Left ventricle myocardium superior (tissue), 1 donor: ENCODE data around the gene DDC. TPM values are rescaled to one million over a fixed set of nuclear protein-coding genes. Genes with fewer than 3 reads are reported as not detected.

ENCODE experiments used
- ATAC-seq: fragments of 200-7000 bp; cut with Tn5 transposase; one replicate; pipeline ENCODE4 v1.9.1; 2020; ENCODE audit warnings: mild to moderate bottlenecking, moderate library complexity
- DNase-seq: peaks from one replicate; pipeline ENCODE4 v3.0.0-alpha.2; 2020
- intact Hi-C: fragments of 100-400 bp; cut with micrococcal nuclease; formaldehyde crosslinking; loops from one replicate; pipeline ENCODE4 v1.11.0; 2022
- total RNA-seq: library from RNA; stranded (reverse); fragmentation: NEBNext Ultra II Directional; extraction: Animal tissue kit (Norgen Biotek cat#: 25700); gene quantifications from one replicate; pipeline ENCODE4 v1.2.1, GENCODE V29; 2021
- donor health status: DM: no; HTN: yes; CAD: no; lungs with severe emphysema.

The DDC gene
- total RNA-seq, 1 donor from 2014 or later, result not detected

GRCh38 chr7:50497968-50498367 is 67.2 kb downstream of the DDC start:
- ATAC-seq, result peak; percentile 21
- intact Hi-C loops, result no loop called here
- no peak for DNase-seq

- ATAC-seq (peak; percentile 47), DNase-seq (no peak)
- intact Hi-C loops, result no loop called here
These were observed 68.0 kb downstream of the DDC start for GRCh38 chr7:50497068-50497642.

GRCh38 chr7:50496569-50496968 is 68.6 kb downstream of the DDC start:
- ATAC-seq (no peak), DNase-seq (no peak)
- intact Hi-C loops, result no loop called here

GRCh38 chr7:50495746-50496145 is 69.5 kb downstream of the DDC start:
- ATAC-seq (no peak), DNase-seq (no peak)
- intact Hi-C loops, result no loop called here

- DNase-seq, result no peak
- ATAC-seq, result no peak
- intact Hi-C loops, result no loop called here
These were observed 72.3 kb downstream of the DDC start for GRCh38 chr7:50492770-50493519.

- intact Hi-C loops, result no loop called here
- no peak for ATAC-seq
- DNase-seq, result no peak
These were observed 73.3 kb downstream of the DDC start for GRCh38 chr7:50491943-50492342.

- intact Hi-C loops, result no loop called here
- ATAC-seq (no peak), DNase-seq (no peak)
These were observed 74.0 kb downstream of the DDC start for GRCh38 chr7:50491209-50491608.

- DNase-seq, result no peak
- intact Hi-C loops, result no loop called here
- no peak for ATAC-seq
These were observed 76.8 kb downstream of the DDC start for GRCh38 chr7:50488379-50488778.

- no peak for DNase-seq
- intact Hi-C loops, result no loop called here
- ATAC-seq, result no peak
These were observed 78.7 kb downstream of the DDC start for GRCh38 chr7:50486512-50486911.

GRCh38 chr7:50481867-50482266 is 83.3 kb downstream of the DDC start:
- DNase-seq, result no peak
- no peak for ATAC-seq
- intact Hi-C loops, result no loop called here

GRCh38 chr7:50480797-50481196 is 84.4 kb downstream of the DDC start:
- intact Hi-C loops, result no loop called here
- no peak for ATAC-seq

GRCh38 chr7:50479743-50480517 is 85.3 kb downstream of the DDC start:
- intact Hi-C loops, result no loop called here
- no peak for DNase-seq
- no peak for ATAC-seq

More at GRCh38 chr7:50480797-50481196, 84.4 kb downstream of the DDC start:
- no peak for DNase-seq

- no peak for ATAC-seq
- intact Hi-C loops, result no loop called here
These were observed 87.6 kb downstream of the DDC start for GRCh38 chr7:50477640-50478039.

GRCh38 chr7:50476953-50477625 is 88.1 kb downstream of the DDC start:
- intact Hi-C loops, result no loop called here
- DNase-seq (no peak), ATAC-seq (no peak)

More at GRCh38 chr7:50477640-50478039, 87.6 kb downstream of the DDC start:
- no peak for DNase-seq

- no peak for ATAC-seq
- intact Hi-C loops, result no loop called here
- DNase-seq, result no peak
These were observed 89.9 kb downstream of the DDC start for GRCh38 chr7:50475340-50475739.

- no peak for ATAC-seq
- intact Hi-C loops, result no loop called here
- DNase-seq, result no peak
These were observed 90.6 kb downstream of the DDC start for GRCh38 chr7:50474382-50475160.

- ATAC-seq, result no peak
- intact Hi-C loops, result no loop called here
- no peak for DNase-seq
These were observed 91.7 kb downstream of the DDC start for GRCh38 chr7:50473531-50473930.

- ATAC-seq, result no peak
- intact Hi-C loops, result no loop called here
- DNase-seq, result no peak
These were observed 92.8 kb downstream of the DDC start for GRCh38 chr7:50472427-50472826.

GRCh38 chr7:50471970-50472369 is 93.2 kb downstream of the DDC start:
- intact Hi-C loops, result no loop called here
- ATAC-seq (no peak), DNase-seq (no peak)
